WI38 (cell line): ENCODE measurements around the gene CTIF.

Experiments used
- H3K4me3 ChIP-seq: 2 replicates; pipeline ENCODE4 v1.5.1; 2011; ENCODE audit warnings: low read depth, mild to moderate bottlenecking, control low read depth, low read length
- CTCF ChIP-seq: IDR thresholded peaks from 2 replicates; pipeline ENCODE4 v1.5.1; 2012; ENCODE audit warnings: low read depth, mild to moderate bottlenecking, control low read depth, low read length

The CTIF gene

GRCh38 chr18:48862678-48863270, 323.9 kb downstream of the CTIF start:
- no peak for TF ChIP-seq CTCF
- no peak overlapping the region for H3K4me3 ChIP-seq

DNA sequence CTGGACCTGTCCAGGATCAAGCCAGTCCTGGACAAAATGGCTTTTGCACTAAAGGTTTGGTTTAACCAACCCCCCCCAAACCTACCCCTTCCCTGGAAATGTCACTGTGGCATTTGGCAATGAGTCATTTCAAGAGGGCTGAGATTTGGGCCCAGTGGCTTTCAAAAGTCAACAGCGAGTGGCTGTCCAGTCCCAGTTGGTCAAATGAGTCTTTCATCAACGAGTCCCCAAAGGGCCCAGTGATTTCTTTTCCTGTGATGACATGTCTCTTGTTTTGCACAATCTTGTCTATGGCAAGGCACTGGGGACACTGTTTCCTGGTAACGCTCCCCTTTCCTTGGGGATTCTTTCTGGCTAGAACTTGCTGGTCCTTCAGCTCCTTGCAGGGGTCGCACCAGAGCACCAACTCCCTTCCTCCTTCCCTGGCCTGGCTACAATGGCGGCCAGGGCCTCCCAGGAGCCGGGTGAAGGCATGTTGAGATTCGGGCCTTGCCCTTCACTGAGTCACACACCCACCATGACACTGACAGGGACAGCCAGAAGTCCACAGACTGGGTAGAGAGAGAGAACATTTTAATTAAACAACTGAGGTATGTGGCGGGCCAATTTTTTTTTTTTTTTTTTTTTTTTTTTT, 324.7 kb downstream of the CTIF start:
- no peak for TF ChIP-seq CTCF
- H3K4me3 ChIP-seq, result no peak overlapping the region

DNA sequence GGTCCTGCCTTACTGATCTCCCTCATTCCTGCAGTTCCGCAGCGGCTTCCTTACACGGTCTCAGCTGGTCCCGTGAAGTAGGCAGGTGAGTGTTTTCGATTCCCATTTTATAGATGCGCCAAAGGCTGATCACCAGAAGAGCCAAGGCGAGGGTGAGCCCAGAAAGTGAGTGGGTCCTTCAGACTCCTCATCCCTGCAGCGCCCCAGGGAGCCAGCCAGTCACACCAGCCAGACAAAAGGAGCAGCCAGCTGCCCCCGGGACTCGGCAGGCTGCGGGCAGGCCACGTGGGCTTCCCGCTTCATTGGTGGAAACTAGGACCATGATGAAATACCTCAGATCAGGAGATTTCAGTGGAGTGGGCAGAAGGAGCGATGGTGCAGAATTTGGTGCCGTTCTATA, 326.0 kb downstream of the CTIF start:
- H3K4me3 ChIP-seq, result no peak overlapping the region
- no peak for TF ChIP-seq CTCF

GRCh38 chr18:48866028-48866733, 327.4 kb downstream of the CTIF start:
- no peak overlapping the region for H3K4me3 ChIP-seq
- TF ChIP-seq CTCF, result no peak

DNA sequence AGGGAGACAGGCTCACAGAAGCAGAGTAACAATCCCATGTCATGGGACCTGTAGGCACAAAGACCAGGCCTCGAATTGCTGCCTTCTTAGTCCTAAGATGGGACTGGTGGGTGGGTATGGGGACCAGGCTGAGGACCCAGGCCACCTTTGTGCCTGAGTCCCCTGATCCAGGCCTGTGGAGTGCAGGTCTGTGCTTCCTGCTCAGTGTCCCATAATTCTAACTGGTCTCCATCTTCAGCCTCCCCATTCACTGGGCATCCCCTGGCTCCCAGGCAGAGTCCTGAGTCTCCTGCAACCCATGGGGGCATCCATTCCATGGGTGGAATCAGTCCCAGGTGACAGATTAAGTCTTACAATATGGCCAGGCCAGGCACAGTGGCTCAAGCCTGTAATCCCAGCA, 328.0 kb downstream of the CTIF start:
- no peak for TF ChIP-seq CTCF
- H3K4me3 ChIP-seq, result no peak overlapping the region

- no peak overlapping the region for H3K4me3 ChIP-seq
- no peak for TF ChIP-seq CTCF
These were observed 329.1 kb downstream of the CTIF start for GRCh38 chr18:48867978-48868377.
